ENCODE data around the gene SPAG16.

The SPAG16 gene

GRCh38 chr2:213279971-213280370 is 4.3 kb upstream of the SPAG16 start:
- Histone ChIP-seq H3K27me3 (ENCODE audit: insufficient read depth, poor library complexity, severe bottlenecking) (no peaks in the 10 kb centered on the region), H3K27ac (replicated peaks) (no peak overlapping the region), H3K4me3 (replicated peaks; ENCODE audit: insufficient read depth, low read length) (no peak overlapping the region)
- DNase-seq (ENCODE audit: low read depth in 1 of 2, low spot score in 1 of 2), result no peak
- TF ChIP-seq REST (IDR thresholded peaks at IDR 0.05; ENCODE audit: insufficient replicate concordance, low read depth) (no peak), GABPA (IDR thresholded peaks at IDR 0.05; ENCODE audit: low read depth) (no peak), SPI1 (IDR thresholded peaks at IDR 0.05; ENCODE audit: borderline replicate concordance, low read depth) (no peak), POLR2AphosphoS5 (IDR thresholded peaks at IDR 0.05; ENCODE audit: low read depth) (no peak), CTCF (IDR thresholded peaks at IDR 0.05; ENCODE audit: insufficient read depth, low read length) (no peak)

DNA sequence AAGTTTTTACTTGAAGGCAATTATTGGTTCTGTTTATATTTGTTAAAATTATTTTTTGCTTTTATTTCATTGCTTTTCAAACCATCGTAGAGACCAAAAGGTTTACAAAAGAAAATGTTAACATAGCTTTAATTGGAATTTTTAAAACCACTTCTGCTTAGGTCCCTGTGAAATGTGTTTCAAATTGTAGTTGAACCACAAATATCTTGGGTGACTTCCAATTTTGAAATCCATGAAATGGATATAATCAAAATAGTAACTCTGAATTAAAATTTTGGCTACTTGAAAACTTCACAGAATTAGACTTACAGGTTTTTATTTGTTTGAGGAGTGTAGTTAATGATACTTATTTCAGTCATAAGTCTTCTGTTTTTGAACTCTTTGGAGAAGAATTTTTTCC is 3.1 kb upstream of the SPAG16 start:
- no peak overlapping the region for H3K4me3 ChIP-seq (replicated peaks; ENCODE audit: insufficient read depth, low read length)
- H3K27ac ChIP-seq (replicated peaks), result no peak overlapping the region
- H3K27me3 ChIP-seq (ENCODE audit: insufficient read depth, poor library complexity, severe bottlenecking), result no peaks in the 10 kb centered on the region
- no peak for DNase-seq (ENCODE audit: low read depth in 1 of 2, low spot score in 1 of 2)
- TF ChIP-seq REST (IDR thresholded peaks at IDR 0.05; ENCODE audit: insufficient replicate concordance, low read depth) (no peak), CTCF (IDR thresholded peaks at IDR 0.05; ENCODE audit: insufficient read depth, low read length) (no peak), SPI1 (IDR thresholded peaks at IDR 0.05; ENCODE audit: borderline replicate concordance, low read depth) (no peak), GABPA (IDR thresholded peaks at IDR 0.05; ENCODE audit: low read depth) (no peak)

DNA sequence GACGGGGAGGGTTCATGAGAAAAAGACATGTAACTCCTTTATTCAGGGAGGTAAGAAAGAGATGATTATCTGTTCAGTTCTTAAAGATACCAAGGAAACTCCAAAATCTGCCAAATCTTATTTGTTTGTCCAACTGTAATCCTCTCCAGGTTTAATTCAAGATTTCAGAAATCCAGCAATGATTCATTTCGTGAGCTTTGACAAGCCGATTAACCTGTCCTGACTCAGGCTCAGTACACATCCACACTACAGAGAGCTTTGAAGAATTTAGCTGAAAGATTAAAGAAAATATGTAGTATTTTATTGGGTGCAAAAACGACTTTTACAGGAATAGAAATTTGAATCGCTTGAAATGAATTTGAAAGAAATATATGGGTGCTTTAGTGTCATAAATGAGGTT is 1.1 kb downstream of the SPAG16 start:
- no peak overlapping the region for H3K4me3 ChIP-seq (replicated peaks; ENCODE audit: insufficient read depth, low read length)
- TF ChIP-seq SPI1 (IDR thresholded peaks at IDR 0.05; ENCODE audit: borderline replicate concordance, low read depth) (no peak), CTCF (IDR thresholded peaks at IDR 0.05; ENCODE audit: insufficient read depth, low read length) (no peak), REST (IDR thresholded peaks at IDR 0.05; ENCODE audit: insufficient replicate concordance, low read depth) (no peak), GABPA (IDR thresholded peaks at IDR 0.05; ENCODE audit: low read depth) (no peak), POLR2AphosphoS5 (IDR thresholded peaks at IDR 0.05; ENCODE audit: low read depth) (no peak)
- DNase-seq (ENCODE audit: low read depth in 1 of 2, low spot score in 1 of 2), result no peak
- H3K27ac ChIP-seq (replicated peaks), result no peak overlapping the region
- H3K27me3 ChIP-seq (ENCODE audit: insufficient read depth, poor library complexity, severe bottlenecking), result no peaks in the 10 kb centered on the region

All from HL-60 (cell line).